ENCODE data around the gene BCL2.

The BCL2 gene

DNA sequence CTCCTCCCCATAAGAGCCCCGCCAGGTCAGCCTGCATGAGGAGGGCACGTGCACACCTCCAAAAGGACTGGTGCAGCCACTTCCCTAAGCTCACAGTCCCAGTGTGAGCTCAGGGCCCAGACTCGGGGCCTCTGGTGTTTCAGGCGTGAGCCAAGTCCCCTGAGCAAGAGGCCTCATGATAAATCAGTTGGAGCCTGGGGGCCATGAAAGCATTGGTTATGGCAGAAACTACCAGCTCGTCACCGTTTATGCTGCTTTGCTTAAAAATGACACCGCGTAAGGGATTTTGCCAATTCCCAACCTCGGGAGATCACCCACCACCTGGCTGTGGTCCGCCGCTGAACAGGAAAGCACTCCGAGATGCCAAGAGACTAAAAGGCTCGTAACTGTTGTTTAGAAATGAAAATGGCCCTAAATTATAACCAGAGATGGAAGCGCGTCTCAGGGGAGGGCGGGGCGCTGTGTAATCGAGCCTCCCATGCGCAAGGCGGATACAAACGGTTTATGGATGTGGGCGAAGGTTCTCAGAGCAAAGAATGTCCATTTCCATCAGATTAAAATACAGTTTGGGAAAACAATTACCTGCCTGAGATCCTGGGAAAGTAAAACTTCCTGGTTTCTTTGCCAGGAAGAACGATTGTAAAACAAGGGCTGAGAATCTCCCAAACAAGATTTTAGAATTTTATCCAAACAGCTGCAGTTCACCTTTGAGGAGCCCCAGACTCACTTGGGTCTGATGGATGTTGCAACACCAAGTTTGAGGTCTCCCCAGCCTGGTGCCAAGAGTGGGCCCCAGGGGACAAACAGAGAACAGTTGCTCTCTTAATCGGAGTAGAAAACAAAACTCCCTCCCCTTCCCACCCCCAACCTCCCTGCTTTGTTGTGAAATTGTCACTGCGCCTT lies 141.4 kb downstream of the BCL2 start:
- no peak for DNase-seq

DNA sequence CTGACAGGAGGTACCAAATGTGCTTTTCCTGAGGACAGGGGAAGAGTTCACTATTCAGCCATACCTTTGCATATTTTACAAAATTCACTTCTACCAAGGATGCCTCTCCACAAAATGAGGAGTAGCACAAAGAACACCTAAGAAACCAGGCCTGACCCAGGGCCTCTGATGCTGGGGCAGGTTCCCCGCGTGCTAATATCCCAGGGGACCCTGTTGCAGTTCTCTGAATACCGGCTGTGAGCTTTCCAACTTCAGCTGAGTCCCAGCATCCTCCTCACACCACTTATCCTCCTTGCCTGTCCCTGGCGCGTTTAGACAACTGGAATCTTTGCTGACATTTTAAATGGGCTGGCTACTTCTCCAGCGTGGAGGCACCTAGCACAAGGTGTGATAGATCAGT lies 142.3 kb downstream of the BCL2 start:
- DNase-seq: no peak

DNA sequence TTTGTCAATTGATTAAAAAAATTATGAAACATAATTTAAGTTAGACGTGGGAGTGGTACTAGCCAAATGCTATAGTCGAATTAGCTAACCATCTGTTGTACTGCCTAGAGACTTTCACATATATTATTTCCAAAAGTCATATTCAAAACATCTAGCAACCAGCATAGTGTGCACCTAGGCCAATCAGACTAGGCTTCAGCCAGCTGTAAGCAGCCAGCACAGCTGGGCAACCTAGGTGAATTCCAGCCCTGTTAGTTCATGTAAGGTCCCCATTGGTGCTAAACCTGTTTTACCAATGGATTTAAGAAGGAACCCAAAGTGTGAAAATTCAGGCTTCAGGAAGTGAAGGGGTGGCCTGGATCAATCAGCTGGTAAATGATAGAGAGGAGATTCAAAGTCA lies 144.3 kb downstream of the BCL2 start:
- no peak for DNase-seq

DNA sequence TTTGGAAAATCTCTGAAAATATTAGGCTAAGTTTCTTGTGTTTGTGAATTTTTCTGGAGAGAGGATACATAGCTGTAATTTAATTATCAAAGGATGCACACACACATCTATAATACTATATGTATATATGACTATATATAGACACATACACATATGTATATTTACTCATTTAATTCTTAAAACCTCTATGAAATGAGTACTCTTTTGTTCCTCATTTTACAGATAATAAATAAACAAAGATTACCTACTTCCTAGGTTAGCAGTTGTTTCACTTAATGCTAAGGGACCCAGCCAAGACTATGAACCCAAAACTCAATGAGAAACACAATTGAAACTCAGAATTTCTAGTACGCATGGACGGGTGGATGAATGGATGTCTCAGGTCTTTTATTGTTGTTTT lies 145.6 kb downstream of the BCL2 start:
- no peak for DNase-seq

DNA sequence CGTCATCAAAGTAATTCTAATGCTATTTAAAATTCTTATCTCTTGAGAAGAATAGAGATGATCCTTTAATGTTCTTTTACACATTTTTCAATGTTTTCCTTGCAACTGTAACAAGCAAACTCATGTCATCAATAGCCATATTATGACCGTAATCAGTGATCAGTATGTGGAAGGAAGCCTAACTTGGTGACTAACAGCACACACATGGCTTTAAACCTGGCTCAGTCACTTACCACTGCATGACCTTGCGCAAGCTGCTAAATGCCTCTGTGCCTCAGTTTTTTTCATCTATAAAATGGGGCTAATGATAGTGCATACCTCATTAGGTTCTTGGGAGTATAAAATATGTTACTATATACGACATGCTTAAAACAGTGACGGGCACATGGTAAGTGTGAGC lies 149.7 kb downstream of the BCL2 start:
- no peak for DNase-seq

DNA sequence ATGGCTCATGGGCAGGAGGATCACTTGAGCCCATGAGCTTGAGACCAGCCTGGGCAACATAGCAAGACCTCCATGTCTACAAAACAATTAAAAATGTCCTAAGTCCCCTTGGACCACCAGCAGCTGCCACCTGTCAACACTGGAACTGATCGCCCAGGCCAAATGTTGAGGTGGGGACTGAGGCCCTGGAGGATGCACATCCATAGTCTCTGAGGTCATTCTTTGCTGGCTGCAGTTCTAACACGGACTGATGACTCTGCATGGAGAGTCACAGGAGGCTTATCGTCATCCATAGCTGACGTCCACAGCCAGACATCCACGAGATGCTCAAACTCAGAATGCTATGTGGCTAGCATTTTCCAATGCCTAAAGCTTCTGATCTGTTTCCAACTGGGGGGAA lies 151.3 kb downstream of the BCL2 start:
- no peak for DNase-seq

DNA sequence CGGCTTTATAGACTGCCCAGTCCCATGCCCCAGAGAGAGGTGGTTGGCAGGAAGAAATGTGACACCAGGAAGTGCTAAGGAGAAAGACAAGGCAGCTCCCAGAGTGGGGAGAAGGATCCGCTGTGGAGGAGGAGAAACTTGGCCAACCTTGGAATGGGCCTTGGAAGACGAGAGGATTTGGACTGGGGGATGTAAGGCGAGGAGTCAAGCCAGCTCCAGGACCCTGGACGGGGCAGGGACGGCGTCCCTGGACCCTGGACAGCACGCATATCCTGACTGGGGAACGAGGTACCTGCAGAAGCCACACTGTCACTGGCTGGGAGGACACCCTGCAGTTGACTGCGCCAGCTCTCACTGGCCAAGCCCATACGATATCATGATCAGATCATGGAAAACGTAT lies 153.4 kb downstream of the BCL2 start:
- DNase-seq: no peak

DNA sequence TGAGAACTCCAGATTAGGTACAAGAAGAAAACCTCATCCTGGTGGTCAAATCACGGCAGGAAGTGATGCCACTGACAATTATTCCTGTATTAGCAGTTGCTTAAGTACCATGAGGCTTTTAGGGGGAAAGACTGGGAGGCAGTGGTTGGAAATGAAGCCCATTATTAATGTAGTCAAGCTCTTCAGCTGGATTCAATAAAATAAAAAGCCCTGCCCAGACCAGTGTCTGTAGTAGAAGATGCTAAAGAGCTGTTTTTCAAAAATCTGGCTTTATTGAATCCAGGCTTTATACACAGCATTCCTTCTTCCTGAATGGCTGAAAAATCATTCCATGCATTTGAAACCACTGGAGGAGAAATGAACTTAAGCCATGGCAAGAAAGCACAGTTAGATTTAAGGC lies 155.2 kb downstream of the BCL2 start:
- no peak for DNase-seq

DNA sequence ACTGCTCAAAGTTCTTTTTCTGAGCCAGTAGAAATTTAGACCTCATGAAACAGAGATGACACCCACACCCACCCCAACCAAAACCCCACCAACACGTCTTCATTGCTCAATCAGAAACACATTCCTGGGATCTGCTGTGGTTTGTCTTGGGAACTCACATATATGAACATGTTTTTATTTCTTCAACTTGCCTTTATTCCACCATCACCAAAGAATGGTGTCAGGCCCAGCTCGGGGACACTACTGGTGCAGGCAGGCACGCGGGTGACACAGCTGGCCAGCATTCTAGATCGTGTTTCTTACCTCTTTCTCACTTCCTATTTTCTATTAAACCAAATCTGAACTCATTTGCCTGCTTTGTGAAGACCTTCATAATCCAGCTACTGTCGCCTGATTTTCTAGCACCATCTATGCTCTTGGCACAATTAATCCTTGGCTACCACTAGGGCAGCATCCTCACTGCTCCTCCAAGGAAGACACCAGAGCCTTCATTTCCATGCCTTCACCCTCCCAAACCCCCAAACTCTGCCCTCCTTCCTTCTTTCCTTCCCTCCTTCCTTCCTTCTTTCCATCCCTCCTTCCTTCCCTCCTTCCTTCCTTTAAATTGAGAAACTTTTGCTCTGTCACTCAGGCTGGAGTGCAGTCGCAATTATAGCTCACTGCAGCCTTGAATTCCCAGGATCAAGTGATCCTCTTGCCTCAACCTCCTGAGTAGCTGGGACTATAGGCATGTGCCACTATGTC lies 157.1 kb downstream of the BCL2 start:
- DNase-seq: no peak

DNA sequence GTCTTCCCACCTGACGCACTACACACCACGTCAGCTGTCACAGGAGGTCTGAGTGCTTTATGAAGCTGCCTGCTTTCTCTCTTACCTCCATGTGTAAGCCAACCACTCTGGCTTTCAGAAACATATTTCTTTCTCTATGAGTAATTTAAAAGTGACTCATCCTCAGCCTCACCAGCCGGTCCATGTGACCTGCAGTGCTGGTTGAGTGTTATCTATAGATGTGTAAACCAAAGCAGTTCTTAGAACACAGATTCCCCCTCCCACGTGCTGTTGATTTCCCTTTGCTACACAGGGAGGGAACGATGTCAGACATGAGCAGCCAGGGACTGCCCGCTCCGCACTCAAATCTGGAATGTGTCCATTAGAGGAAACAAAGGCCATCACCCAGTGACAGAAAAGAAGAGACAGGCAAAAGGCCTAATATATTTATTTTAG lies 157.8 kb downstream of the BCL2 start:
- DNase-seq: no peak

DNA sequence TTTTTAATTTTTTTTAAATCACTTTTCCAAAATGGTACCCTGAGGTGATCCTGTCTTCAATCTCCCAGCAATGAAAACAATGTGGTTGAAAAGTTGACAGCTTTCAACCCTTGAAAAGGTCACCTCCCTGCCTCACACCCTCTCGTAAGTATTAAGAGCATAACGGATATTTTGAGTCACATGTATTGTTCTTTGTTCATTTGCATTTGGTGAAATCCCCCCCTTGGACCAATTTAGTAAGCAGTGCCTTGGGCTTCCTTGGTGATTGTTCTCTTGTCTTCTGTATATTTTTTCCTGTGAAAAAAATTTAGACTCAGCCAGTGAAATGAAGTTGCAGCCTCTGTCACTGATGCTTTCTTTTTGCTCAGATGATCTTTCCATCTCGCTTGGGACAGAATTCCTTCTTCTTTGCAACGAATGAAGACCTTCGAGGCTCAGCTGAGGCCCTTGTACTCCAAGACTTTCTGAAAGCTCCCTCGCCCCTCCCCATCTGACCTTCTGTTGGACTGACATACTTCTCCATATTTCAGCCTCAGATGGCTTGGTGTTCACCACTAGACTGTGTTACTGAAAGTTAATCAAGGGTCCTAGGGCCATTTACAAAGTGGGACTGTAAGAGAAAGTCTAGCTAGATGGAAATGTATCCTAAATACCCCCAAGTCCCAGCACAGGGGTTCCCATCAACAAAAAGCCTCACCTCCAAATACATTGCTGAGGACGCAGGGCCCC lies 158.4 kb downstream of the BCL2 start:
- no peak for DNase-seq

DNA sequence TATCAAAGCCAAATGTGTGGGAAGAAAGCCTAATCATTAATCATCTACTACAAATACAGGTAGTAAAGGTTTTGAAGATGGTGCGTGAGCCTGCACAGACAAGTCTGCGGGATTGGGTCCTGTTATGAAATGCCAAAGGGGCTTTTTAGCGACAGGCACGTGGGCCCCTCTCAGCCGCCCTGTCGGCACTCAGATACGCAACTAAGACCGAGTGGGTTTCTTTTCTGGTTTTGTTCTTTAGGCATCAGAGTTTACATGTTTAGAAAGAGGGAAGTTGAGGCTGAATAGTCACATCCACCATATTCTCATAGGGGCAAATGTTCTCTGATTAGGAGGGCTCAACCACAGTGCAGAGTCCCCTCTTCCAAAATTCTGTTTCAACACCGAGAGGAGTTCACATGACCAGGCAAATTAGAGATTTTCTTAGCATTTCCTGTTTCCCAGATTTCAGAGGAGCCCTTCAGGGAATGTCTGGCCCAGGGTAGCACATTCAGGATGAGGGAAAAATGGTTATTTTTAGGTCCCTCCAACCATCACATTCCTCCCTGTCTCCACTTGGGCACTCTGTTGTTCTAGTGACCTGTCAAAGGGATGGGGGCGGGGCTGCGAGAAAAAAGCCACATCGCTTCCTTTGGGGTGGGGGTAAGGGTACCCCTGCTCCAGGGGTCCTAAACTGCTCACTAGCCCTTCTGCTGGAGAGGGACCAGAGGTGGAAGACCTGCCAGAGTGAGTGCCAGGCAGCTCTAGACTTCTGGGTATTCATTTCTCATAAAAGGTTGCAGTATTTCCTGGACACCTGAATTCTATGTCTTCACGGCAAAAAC lies 159.2 kb downstream of the BCL2 start:
- no peak for DNase-seq

DNA sequence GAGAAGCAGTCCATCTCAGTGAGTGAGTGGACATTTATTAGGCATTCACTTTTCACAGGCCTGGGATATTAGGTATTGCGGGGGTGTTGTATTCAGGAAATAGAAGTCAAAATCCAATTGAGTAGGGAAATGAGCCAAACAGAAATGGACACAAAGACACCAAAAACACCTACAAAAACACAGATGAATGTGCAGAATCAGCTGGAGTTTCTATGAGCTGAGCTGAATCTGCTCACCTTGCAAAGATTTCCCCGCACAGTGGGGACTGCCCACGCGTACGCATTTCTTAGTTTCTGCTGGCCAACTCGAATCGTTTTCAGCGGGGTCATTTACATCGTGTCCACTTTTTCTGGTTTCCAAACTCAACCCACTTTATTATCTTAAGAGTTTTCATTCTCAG lies 160.0 kb downstream of the BCL2 start:
- DNase-seq: no peak

DNA sequence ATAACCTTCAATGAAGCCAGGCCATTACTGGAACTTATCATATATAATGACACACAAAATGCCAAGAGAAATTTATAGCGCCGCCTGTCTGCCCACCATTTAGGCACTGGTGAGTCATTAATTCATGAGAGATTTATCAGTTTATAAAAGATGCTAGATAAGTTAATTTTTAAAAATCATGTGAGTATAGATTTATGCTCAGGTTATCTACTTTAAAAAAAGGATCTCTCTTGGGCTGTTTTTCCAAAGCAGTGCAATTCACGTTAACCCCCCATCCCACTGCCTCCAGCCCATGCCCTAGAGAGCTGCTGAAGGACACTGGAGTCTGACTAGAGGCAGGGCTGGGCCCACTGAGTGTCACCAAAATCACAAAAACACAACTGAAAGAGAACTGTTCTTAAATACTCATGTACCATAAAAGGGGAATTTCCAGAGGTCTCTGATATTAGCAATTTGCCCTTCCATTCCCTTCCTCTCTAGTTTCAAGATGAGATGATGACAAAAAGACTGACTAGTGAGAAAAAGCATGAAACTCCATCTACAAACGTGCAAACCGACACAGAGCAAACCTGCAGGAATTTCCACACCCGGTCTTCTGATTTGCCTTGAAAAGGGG lies 160.8 kb downstream of the BCL2 start:
- DNase-seq: no peak

DNA sequence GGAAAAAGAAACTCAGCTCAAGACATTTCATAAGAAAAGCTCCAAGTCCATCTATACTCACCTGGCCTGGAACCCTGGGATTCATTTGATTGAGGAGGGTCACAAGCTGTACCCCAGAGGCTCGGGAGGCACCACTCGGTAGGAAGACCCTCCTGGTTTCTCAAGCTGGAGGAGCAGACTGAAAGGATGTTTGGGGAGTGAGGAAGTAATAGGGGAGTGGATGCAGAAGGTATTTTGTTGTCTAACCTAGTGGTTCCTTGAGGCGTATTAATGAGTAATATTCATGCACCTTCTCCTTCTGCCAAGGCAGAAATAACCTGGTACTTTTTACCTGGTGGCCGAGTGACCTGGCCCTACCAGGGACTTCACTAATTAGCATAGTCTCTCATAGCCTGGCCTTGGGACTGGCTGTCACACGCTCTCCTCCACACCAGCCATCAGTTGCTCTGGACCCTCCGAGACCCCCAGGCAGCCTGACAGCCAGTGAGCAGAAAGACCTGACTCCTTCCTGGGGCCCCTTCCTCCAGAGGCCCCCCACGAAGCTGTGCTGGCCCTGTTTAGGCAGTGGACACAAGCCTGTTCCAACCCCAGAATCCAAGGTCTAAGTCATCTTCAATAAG lies 161.4 kb downstream of the BCL2 start:
- DNase-seq: no peak

DNA sequence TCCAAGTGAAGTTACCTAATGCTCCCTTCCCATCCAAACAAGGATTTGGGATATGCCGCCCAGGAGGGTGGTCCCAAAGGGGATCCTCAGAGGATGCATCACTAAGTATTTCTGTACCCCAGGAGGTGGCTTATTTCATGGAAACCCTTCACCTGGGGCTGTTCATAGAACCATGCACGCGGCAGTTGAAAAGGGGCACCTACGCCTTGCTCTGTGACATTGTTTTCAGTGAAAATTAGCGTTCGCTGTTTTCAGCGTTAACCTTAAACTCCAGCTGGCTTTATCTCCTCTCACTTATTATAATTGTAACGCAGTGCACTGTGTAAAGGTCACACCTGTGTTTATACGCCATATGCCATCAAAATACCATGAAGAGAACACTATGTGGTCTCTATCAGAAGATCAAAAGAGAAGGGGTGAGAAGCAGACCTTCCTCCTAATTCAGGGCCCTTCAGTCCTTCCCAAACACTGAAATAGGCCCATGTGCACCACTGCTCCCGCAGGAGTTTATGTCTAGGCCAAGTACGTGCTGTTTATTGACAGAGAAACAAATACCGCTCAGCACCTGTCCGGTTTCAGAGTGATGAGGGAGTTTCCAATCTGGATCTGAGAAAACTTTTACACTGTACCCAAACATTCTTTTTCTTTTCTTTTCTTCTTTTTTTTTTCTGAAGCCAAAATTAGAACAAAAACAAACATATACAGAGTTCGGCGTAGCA lies 162.1 kb downstream of the BCL2 start:
- no peak for DNase-seq

DNA sequence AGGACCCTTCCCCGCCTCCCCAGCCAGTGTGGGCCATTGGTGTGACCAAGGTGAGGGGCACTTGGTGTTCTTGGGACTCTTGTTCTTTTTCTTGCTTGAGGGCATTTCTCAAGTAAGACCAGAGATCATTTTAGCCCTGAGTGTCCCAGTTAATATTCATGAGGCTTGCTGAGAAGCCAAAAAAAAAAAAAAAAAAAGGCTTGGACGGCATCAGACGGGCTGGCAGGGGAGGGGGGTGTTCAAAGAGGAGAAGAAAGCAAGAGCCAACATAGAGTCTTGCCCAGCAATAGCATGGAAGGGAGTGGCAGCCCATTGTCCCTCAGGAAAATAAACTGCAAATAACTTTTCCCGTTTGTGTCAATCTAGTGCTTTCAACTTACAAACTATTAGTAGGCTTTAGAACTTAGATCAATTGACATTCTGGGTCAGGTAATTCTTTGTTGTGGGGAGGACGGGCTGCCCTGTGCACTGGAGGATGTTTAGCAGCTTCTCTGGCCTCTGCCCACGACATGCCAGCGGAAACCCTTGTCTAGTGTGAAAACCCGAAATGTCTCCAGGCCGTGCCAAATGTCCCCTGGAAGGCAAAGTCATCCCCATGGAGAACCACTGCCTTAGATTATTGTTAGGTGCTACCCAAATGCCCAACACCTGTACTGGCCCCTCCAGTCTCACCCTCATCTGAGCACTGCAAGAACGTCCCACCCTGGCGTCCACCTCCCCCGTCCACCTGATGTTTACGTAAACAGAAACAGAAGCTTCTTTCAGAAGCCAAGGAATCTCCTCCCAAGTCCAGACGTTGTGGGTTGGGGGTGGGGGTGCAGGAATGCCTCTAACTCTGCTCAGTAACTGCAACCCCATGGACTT lies 163.4 kb downstream of the BCL2 start:
- DNase-seq: no peak

DNA sequence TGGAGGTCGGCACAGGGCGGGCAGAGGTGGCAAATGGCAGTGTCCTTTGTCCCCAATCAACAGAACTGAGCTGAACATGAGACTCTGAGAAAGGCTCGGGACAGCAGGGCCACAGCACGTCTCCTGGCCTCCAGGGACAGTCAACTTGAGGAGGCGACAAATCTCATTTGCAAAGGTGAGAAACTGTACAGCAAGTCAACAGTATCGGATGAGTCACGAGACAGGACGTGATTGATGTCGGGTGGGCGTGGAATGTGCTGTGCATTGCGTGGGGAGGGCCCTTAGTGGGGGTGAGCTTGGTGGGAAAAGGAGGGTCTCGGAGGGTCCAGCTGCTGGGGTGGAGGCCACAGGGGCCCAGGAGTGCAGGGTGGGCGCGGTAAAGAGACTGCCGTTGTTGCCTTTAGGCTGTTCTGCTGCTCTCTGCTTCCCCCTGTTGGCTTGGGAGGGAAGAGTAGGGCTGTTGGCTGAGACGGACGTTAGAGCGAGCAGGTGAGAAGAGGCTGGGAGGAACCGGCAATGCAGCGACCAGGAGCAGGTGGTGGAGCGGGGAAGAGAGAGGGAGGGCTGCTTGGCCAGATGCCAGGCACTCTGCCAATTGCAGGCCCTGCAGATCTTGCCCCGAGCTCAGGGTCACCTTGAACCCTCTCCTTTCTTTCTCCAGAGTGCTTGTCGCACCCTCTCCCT lies 164.3 kb downstream of the BCL2 start:
- peak; percentile 35 for DNase-seq

DNA sequence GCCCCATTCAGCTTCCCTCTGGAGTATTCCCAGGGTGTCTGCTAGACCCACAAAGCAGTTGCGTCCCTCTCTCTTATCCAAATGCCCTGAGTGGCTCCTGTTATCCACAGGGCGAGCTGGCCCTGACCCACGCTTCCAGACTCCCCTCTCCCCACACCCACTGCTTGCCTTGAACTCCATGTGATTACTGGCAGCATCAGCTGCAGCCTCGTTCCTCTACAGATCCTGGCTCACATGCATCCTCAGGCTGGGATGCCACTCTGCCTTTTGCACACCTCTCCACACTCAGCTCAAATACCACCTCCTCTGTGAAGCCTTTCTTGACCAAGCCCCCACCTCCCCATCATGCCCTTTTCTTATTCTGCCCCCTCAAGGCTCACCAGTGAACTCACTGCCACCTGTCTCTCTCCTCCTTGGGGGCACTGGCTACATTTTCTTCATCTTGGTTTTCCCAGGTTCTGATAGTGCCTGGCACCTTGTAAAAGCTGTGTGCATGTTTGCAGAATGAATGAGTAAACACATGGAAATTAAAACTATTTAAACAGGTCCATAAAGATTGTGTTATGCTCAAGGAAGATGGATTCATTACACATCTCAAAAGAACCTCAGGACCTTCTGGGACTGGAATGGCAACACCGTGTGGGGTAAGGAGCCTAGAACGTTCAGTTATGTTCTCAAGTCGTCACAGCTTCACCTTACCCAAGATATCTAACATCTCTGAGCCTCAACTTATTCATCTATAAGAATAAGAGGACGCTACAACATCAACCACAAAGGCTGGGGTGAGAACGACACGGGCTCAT lies 165.0 kb downstream of the BCL2 start:
- DNase-seq: no peak

Data from NCI-H1694 (cell line).